ENCODE data around the gene GMPR. TPM values are rescaled to one million over a fixed set of nuclear protein-coding genes. Genes with fewer than 3 reads are reported as not detected.

Gene GMPR
- total RNA-seq, 1 donor from 2014 or later, result 0.49 TPM

- intact Hi-C loops (cut with micrococcal nuclease), result no loop called here
Measured at GRCh38 chr6:16296061-16296670, 57.8 kb downstream of the GMPR start.

- intact Hi-C loops (cut with micrococcal nuclease), result no loop called here
Measured at GRCh38 chr6:16299861-16300260, 61.5 kb downstream of the GMPR start.

- intact Hi-C loops (cut with micrococcal nuclease), result no loop called here
Measured at GRCh38 chr6:16301511-16301910, 63.1 kb downstream of the GMPR start.

- intact Hi-C loops (cut with micrococcal nuclease), result no loop called here
Measured at GRCh38 chr6:16302721-16303552, 64.5 kb downstream of the GMPR start.

GRCh38 chr6:16305246-16305725 lies 66.9 kb downstream of the GMPR start:
- intact Hi-C loops (cut with micrococcal nuclease), result no loop called here

- intact Hi-C loops (cut with micrococcal nuclease), result no loop called here
Measured at GRCh38 chr6:16305788-16306187, 67.4 kb downstream of the GMPR start.

- intact Hi-C loops (cut with micrococcal nuclease), result no loop called here
Measured at GRCh38 chr6:16306334-16306733, 67.9 kb downstream of the GMPR start.

- intact Hi-C loops (cut with micrococcal nuclease), result no loop called here
Measured at GRCh38 chr6:16311763-16312162, 73.4 kb downstream of the GMPR start.

- intact Hi-C loops (cut with micrococcal nuclease), result no loop called here
Measured at GRCh38 chr6:16313732-16314131, 75.3 kb downstream of the GMPR start.

- intact Hi-C loops (cut with micrococcal nuclease), result no loop called here
Measured at GRCh38 chr6:16314296-16314695, 75.9 kb downstream of the GMPR start.

GRCh38 chr6:16316741-16317251 lies 78.4 kb downstream of the GMPR start:
- intact Hi-C loops (cut with micrococcal nuclease), result loop anchor here (1.0 to 5.0 kb wide), 2 partner anchors 16 to 651 kb away; no protein-coding TSS in a partner anchor

GRCh38 chr6:16318538-16318937 lies 80.2 kb downstream of the GMPR start:
- intact Hi-C loops (cut with micrococcal nuclease), result loop anchor here (2.0 to 5.0 kb wide), 2 partner anchors 418 to 649 kb away; no protein-coding TSS in a partner anchor

- intact Hi-C loops (cut with micrococcal nuclease), result loop anchor here (1.0 to 5.0 kb wide), 3 partner anchors 188 to 648 kb away; no protein-coding TSS in a partner anchor
Measured at GRCh38 chr6:16318953-16319720, 80.8 kb downstream of the GMPR start.

GRCh38 chr6:16319813-16320532 lies 81.6 kb downstream of the GMPR start:
- intact Hi-C loops (cut with micrococcal nuclease), result loop anchor here (1.0 to 5.0 kb wide), 9 partner anchors 117 to 1443 kb away; partner anchors contain the start of genes ATXN1 and JARID2

GRCh38 chr6:16320533-16321340 lies 82.3 kb downstream of the GMPR start:
- intact Hi-C loops (cut with micrococcal nuclease), result loop anchor here (1.0 to 5.0 kb wide), 6 partner anchors 117 to 1443 kb away; partner anchors contain the start of genes ATXN1 and JARID2

GRCh38 chr6:16321341-16321710 lies 82.9 kb downstream of the GMPR start:
- intact Hi-C loops (cut with micrococcal nuclease), result loop anchor here (5.0 kb wide), 4 partner anchors 116 to 1444 kb away; partner anchors contain the start of gene JARID2

GRCh38 chr6:16321826-16322225 lies 83.4 kb downstream of the GMPR start:
- intact Hi-C loops (cut with micrococcal nuclease), result loop anchor here (1.0 to 5.0 kb wide), 14 partner anchors 10 to 1445 kb away; partner anchors contain the start of genes GMPR, JARID2 and NUP153

GRCh38 chr6:16322666-16323312 lies 84.4 kb downstream of the GMPR start:
- intact Hi-C loops (cut with micrococcal nuclease), result loop anchor here (1.0 to 5.0 kb wide), 14 partner anchors 10 to 1445 kb away; partner anchors contain the start of genes GMPR, JARID2 and NUP153

- intact Hi-C loops (cut with micrococcal nuclease), result loop anchor here (5.0 kb wide), 4 partner anchors 113 to 1447 kb away; partner anchors contain the start of gene JARID2
Measured at GRCh38 chr6:16324184-16324583, 85.8 kb downstream of the GMPR start.

Measured in T-helper 1 cell treated with Interleukin-12 subunit alpha and Interleukin-12 subunit beta and Interleukin-4 antibody, amounts not matched to agents 30 ng/mL and 1 ng/mL, for 36 hours (primary cell).